HG03442 (cell line): Measurements from ENCODE around the gene SDHB.

ENCODE experiments used
- ATAC-seq: cut with Tn5 transposase; IDR thresholded peaks from one replicate; pipeline ENCODE4 v1.9.1; 2021; ENCODE audit warnings: mild to moderate bottlenecking, moderate library complexity; ENCODE audit not compliant: unreplicated experiment

SDHB gene

DNA sequence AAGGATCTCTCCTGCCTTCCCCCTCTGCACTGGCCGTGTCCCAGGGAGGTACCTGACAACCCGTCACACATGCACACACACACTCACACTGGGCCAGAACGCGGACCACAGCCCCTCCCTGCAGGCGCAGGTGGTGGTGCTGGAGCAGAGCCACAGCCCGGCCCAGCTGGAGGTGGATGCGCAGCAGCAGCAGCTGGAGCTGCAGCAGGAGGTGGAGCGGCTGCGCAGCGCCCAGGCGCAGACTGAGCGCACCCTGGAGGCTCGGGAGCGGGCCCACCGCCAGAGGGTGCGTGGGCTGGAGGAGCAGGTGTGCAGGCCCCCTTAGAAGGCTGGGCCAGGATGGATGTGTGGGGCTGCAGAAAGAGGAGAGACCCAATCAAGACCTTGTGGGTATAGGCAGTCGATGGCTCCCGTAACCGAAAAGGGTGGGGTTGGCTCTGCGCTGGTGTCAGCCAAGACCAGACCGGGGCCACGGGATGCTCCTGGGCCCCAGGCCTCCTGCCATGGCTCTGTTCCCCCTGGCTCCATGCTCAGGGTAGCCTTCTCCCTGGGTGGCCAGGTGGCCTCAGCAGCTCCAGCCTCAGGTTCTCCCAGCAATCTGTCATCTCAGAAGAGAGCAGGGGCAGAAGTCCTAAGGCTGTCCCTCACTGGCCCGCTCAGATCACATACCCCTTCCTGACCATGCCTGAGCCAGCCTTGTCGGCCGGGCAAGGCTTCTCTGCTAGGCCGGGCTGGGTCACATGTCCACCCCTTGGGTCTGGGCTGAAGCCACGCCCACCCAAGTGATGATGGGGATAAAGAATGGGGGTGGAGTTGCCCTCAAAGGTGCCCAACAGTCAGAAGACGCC is 82.3 kb downstream of the SDHB start:
- no peak for ATAC-seq

DNA sequence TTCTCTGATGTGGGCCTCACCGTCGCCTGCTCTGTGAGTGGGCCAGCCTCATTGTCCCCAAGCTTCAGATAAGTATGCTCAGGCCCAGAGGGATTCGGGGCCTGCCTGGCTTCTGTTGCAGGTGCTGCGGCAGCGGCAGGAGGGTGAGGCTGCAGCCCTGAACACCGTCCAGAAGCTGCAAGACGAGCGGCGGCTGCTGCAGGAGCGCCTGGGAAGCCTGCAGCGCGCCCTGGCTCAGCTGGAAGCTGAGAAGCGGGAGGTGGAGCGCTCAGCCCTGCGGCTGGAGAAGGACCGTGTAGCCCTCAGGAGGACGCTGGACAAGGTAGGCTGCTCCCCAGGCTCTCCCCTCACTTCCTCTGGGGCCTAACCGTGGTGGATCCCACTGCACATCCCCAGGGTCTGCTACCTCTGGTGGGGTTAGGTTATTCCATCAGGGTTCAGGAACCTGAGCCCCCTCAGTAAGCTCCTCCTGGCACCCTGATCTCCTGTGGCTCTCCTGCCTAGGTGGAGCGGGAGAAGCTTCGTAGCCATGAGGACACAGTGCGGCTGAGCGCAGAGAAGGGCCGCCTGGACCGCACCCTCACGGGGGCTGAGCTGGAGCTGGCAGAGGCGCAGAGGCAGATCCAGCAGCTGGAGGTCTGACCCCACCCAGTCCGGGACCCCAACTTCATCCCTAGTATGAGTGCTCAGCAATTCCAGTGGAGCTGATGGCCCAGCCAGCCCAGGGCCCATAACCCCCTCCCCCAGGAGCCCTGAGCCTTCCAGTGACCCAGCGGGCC is 83.5 kb downstream of the SDHB start:
- ATAC-seq: no peak

DNA sequence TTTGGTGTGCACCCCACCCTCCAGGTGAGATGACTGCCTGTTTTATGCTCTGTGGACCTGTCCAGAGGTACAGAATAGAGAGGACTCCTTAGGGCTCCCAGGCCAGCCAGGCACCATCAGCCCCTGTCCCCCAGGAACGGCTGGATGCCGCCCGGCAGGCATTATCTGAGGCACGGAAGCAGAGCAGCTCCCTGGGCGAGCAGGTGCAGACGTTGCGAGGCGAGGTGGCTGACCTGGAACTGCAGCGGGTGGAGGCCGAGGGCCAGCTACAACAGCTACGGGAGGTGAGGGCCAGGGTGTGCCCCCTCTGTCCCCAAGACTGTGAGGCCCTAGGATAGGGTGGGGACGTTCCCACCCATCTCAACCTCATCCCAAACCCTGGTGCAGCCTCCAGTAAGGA is 84.2 kb downstream of the SDHB start:
- no peak for ATAC-seq

DNA sequence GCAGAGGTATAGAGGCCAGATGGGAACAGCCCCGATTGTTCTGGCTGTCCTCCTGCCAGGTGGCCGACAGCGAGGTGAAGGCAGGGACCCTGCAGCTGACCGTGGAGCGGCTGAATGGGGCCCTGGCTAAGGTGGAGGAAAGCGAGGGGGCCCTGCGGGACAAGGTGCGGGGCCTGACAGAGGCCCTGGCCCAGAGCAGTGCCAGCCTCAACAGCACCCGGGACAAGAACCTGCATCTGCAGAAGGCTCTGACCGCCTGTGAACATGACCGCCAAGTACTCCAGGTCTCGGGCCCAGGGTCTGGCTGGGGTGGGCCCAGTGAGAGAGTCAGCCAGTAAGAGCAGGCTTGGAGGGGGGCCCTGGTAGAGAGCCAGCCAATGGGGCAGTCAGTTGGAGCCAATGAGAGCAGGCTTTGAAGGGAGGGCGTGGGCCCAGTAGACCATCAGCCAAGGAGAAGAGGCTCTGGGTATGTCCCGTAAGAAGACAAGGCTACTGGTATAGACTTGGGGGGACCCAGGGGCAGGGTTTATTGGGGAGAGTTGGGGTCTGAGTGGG is 84.7 kb downstream of the SDHB start:
- no peak for ATAC-seq
